Measurements from ENCODE around the gene PGLYRP4. TPM values are rescaled to one million over a fixed set of nuclear protein-coding genes. Genes with fewer than 3 reads are reported as not detected.
"Not testable (repeated sequence)": the region's sequence is repeated elsewhere in the genome, so short reads cannot be mapped to it uniquely, and the experiment has no call there.

PGLYRP4 gene
- total RNA-seq, 2 experiments from 2014 or later = not detected

- CTCF ChIA-PET = interaction anchor here (1.5 kb wide), 1 partner anchor 14 kb away, joined by 3 read pairs; the partner anchor contains the start of gene S100A9
- POLR2A ChIA-PET = no interaction called here
These were observed 4.6 kb downstream of the PGLYRP4 start for GRCh38 chr1:153343811-153344717.

DNA sequence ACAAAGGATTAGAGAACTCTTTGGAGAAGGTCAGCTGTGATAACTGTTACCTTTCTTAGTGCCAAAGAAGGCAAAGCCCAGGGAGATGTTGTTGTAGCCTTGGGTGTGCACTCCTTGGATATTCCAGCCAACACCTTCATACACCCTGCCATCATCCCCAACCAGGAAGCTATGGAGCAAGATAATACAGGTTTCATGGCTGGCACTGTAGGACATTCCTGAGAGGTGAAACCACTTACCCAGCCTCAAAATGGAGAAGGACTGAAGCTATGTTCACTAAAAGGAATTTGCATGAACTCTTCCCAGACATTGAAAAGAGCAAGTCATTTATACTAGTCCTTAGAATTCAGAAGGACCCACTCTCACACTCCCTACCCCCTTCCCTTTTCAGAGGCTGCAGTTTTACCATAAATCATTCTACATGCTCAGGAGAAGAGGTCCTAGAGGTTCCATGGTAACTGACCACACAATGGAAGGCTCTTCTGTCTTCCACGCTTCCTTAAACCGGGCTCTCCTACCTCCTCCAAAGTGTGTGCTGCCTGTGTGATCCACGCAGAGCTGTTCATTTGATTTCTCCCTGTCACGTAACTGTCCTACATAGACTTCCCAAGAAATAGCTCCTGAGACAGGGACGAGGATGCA lies 5.5 kb downstream of the PGLYRP4 start:
- ChIA-PET CTCF (interaction anchor here (1.5 kb wide), 1 partner anchor 15 kb away, joined by 3 read pairs; the partner anchor contains the start of gene S100A9), POLR2A (no interaction called here)

DNA sequence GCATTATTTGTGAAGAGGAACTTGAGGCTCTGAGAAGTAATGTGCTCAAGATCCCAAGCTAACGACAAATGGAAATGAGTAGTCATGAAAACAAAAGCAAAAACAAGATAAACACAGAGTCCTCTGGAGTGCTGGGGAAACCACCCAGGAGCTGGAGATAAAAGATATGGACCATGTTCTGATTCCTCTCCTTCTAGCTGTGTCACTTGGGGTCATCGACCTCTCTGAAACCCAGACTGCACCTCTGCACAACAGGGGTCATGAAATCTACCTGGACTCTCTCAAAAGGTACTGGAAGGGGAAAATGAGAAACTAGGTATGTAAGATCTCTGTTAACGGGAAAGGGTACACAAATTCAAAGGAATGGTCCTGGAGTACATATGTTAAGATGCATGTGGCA lies 6.5 kb downstream of the PGLYRP4 start:
- ChIA-PET POLR2A (no interaction called here), CTCF (no interaction called here)

DNA sequence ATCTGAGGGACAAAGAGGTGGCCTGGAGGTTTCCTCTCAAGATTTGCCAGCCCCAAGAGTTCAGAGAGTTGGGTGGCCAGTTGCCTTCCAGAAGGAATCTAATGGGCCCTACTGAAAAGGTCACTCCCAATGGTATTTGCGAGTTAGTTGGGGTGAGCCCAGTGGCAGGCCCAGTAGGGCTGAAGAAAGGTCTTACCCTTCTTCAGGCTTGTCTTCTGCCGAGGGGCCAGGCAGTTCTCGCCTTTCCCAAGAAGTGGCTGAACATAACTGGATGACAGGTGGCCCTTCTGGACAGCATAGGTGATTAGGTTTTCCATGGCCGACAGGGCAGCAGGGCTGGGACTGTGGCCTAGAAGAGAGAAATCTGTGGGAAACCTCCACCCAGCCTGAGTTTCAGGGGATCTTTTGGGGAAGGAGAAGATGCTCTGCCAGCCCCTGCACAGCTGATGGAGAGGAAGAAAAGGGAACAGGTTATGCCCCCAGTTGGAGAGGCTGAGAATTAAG lies 7.2 kb downstream of the PGLYRP4 start:
- ChIA-PET POLR2A (no interaction called here), CTCF (no interaction called here)

DNA sequence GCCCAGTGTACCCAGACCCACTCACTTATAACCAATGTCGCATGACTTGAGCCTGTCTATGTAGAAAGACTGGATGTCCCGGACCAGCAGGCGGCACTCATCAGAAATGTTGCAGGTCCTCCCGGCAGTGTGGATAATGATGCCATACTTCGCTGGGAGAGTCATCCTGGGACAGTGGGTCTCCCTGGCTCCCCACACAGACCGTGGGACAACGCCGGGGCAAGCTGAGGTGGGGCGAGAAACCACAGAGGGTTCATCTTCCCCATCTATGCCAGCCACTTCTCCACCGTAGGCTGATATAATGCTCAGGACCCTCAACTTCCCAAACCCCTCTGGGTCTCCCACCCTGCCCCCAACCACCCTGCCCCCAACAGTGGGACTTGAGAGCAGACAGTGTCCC lies 8.3 kb downstream of the PGLYRP4 start:
- ChIA-PET POLR2A (no interaction called here), CTCF (no interaction called here)

GRCh38 chr1:153339802-153340201 lies 8.8 kb downstream of the PGLYRP4 start:
- CTCF ChIA-PET = no interaction called here
- POLR2A ChIA-PET = no interaction called here

GRCh38 chr1:153337980-153338853 lies 10.4 kb downstream of the PGLYRP4 start:
- ChIA-PET POLR2A (no interaction called here), CTCF (no interaction called here)

DNA sequence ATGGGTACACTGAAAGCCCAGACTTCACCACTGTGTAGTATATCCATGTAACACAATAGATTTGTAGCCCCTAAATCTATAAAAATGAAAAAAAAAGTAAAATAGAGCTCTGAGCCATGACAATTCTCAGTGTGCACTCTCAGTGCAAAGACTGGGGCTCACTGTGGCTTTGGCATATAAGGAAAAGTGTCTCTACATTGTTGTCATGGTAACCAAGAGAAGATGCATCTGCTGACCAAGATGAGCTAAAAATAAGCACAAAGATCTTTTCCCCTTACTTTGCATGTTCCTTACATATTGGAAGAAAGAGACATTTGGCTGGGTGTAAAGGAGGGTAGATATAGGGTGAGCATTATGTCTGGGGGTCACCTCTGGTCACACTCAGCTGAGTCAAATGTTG lies 12.0 kb downstream of the PGLYRP4 start:
- ChIA-PET CTCF (interaction anchor here (1.0 kb wide), 1 partner anchor 16 kb away, joined by 5 read pairs; no protein-coding TSS in a partner anchor), POLR2A (no interaction called here)

DNA sequence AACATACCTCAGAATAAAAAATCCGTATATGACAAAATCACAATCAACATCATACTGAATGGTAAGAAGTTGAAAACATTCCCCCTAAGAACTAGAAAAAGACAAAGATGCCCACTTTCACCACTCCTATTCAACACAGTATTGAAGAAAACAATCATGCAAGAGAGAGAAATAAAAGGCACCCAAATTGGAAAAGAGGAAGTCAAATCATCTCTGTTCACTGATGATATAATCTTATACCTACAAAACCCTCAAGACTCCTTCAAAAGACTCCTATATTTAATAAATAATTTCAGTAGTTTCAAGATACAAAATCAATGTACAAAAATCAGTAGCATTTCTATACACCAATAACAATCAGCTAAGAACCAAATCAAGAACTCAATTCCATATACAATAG lies 14.7 kb downstream of the PGLYRP4 start:
- CTCF ChIA-PET = no interaction called here
- POLR2A ChIA-PET = no interaction called here

DNA sequence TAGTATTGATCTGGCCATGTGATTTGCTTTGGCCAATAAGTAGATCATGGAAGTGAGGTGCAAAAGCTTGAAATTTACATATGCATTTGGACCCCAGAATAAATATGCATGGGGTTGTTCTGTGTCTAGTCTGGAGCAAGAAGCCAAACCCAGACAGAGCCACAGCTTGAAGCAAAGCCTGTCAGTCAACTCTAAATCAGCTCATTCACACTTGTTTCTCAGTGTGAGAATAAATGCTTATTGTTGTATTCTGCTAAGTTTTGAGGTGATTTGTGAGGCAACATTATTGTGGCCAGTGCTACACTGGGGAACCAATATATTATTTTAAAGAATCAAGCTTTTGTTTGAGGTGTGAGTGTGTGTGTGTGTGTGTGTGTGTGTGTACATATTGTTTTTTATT lies 23.7 kb downstream of the PGLYRP4 start:
- POLR2A ChIA-PET = no interaction called here
- CTCF ChIA-PET = no interaction called here

DNA sequence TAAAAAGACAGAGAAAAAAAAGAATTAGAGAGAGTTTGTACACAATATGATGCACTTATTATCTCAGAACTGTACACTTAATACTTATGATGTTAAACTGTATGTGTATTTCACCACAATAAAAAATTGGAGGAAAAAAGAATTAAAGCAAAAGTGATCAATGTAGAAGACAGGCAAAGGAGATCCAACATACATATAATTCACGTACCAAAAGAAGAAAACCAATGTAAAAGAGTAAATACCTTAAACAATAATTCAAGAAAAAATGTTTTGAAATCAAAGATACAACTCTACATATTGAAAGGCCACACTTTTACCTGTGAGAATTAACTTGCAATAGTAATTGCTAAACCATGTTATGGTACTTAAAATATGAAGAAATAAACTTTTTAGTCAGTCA lies 26.1 kb downstream of the PGLYRP4 start:
- CTCF ChIA-PET = no interaction called here
- POLR2A ChIA-PET = no interaction called here

- POLR2A ChIA-PET, CTCF ChIA-PET: not testable (repeated sequence)
These were observed 30.5 kb downstream of the PGLYRP4 start for GRCh38 chr1:153318145-153318544.

- POLR2A ChIA-PET, CTCF ChIA-PET: not testable (repeated sequence)
These were observed 32.6 kb downstream of the PGLYRP4 start for GRCh38 chr1:153316013-153316412.

DNA sequence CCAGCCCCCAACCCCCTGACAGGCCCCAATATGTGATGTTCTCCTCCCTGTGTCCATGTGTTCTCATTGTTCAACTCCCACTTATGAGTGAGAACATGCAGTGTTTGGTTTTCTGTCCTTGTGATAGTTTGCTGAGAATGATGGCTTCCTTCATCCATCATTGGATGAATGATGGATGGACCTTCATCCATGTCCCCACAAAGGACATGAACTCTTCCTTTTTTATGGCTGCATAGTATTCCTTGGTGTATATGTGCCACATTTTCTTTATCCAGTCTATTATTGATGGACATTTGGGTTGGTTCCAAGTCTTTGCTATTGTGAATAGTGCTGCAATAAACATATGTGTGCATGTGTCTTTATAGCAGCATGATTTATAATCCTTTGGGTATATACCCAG lies 34.3 kb downstream of the PGLYRP4 start:
- POLR2A ChIA-PET, CTCF ChIA-PET: not testable (repeated sequence)

DNA sequence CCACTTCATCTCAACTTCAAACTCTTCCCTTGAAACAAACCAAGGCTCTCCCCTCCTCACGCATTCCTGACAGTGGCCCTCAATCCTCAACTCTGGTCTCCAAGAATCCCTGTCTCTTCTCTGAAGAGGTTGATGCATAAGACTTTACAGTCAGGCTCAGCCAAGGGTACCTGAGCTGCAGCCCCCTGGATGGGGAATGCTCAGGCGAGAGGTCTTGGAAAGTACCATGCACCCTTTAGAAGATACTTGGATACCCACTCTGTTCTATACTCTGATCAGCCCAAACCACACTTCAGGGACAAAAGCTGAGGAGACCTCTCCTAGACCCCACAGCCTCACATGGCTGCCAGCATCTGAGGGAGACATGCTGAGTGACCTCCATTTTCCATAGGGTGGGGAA lies 35.4 kb downstream of the PGLYRP4 start:
- ChIA-PET POLR2A (no interaction called here), CTCF (no interaction called here)

GRCh38 chr1:153312570-153313186 lies 36.0 kb downstream of the PGLYRP4 start, which contains the start of gene PGLYRP3:
Gene PGLYRP3, minus strand, starts transcription at chr1:153312952. Its CDS starts 2,287 bp downstream, at chr1:153310665.
- ChIA-PET CTCF (no interaction called here), POLR2A (no interaction called here)

GRCh38 chr1:153310526-153310925 lies 38.1 kb downstream of the PGLYRP4 start:
- CTCF ChIA-PET = no interaction called here
- POLR2A ChIA-PET = no interaction called here

- POLR2A ChIA-PET = no interaction called here
- CTCF ChIA-PET = no interaction called here
These were observed 39.2 kb downstream of the PGLYRP4 start for GRCh38 chr1:153309441-153309840.

DNA sequence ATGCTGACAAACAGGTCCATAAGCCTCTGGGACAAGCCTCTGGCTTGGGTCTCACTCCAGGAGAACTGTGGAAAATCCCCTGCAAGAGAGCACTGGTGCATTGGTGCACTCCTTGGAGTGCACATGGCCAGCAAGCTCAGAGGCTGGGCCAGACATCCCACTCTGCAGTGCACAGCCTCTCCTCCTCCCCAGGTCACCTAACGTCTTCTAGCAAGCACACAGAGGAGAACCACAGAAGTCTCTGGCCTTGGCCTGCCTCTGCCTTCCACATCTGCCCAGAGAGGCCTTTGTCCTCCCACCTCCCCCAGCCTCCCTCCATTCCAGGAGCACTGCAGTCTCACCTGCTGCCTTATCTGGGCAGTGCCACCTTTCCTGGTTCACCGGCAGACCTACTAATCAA lies 40.1 kb downstream of the PGLYRP4 start:
- CTCF ChIA-PET = no interaction called here
- POLR2A ChIA-PET = no interaction called here

DNA sequence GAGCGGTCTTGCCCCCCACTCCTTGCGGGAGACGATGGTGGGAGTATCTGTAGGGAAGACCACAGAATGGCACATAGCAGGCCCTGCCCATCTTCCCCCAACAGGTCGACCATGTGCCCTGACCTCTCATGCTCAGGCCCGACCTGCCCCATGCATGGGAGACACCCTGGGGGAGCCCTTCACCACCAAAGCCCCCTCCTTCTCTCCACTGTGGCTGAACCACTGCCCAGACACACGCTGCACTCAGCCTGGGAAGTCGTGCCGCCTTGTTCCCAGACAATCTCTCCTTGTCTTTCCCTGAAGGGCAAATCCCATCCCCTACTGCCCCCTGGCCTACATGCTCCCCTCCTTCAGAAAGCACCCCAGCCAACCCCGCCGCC lies 41.4 kb downstream of the PGLYRP4 start:
- ChIA-PET POLR2A (no interaction called here), CTCF (no interaction called here)

Measured in activated CD8-positive, alpha-beta memory T cell treated with anti-CD3 and anti-CD28 coated beads for 36 hours (primary cell).